Esophagus muscularis mucosa (tissue), 4 donors: ENCODE results near the gene RNASE2. TPM values are rescaled to one million over a fixed set of nuclear protein-coding genes. Genes with fewer than 3 reads are reported as not detected.

Experiments
- DNase-seq: peaks from one replicate; pipeline ENCODE4 v3.0.0-alpha.2; 2017; ENCODE audit errors: extremely low spot score
- H3K27ac ChIP-seq, 4 donors: fragments of 200-600 bp; sonication (generic); replicated peaks in 1 of 4; 1 replicate in 3 of 4; 2 replicates in 1 of 4; pipeline ENCODE4 v1.5.1; 2016 to 2019; ENCODE audit warnings: mild to moderate bottlenecking in 1 of 4
- H3K27me3 ChIP-seq, 4 donors: fragments of 200-600 bp; sonication (generic); one replicate each; pipeline versions ENCODE4 v1.5.1 to v1.6.0; 2016 to 2019
- H3K36me3 ChIP-seq, 4 donors: fragments of 200-600 bp; sonication (generic); one replicate each; pipeline ENCODE4 v1.5.1; 2016 to 2019
- H3K4me1 ChIP-seq, 4 donors: fragments of 200-600 bp; sonication (generic); one replicate each; pipeline ENCODE4 v1.5.1; 2016 to 2019
- H3K4me3 ChIP-seq, 4 donors: fragments of 200-600 bp; sonication (generic); 1 replicate in 2 of 4; 2 replicates in 2 of 4; pipeline ENCODE4 v1.5.1; 2016 to 2019; ENCODE audit warnings: mild to moderate bottlenecking in 4 of 4, moderate library complexity in 1 of 4
- H3K9me3 ChIP-seq, 4 donors: fragments of 200-600 bp; sonication (generic); 1 replicate in 3 of 4; 2 replicates in 1 of 4; pipeline ENCODE4 v1.5.1; 2016 to 2019
- CTCF ChIP-seq, 3 experiments: fragments of 200-600 bp in 2 of 3; fragments of 450-650 bp in 1 of 3; sonication (generic) in 2 of 3; IDR thresholded peaks; one replicate each; pipeline ENCODE4 v1.5.1; 2017 to 2019; ENCODE audit warnings: antibody characterized with exemption in 3 of 3, mild to moderate bottlenecking in 2 of 3, moderate library complexity in 1 of 3
- EP300 ChIP-seq: sonication (generic); formaldehyde crosslinking; IDR thresholded peaks from one replicate; pipeline ENCODE4 v1.6.1; 2017; ENCODE audit warnings: antibody characterized with exemption
- POLR2A ChIP-seq: fragments of 450-650 bp; IDR thresholded peaks from one replicate; pipeline ENCODE4 v1.6.1; 2017; ENCODE audit warnings: antibody characterized with exemption, moderate library complexity, mild to moderate bottlenecking, low read depth
- POLR2AphosphoS5 ChIP-seq, 2 donors: sonication (generic); formaldehyde crosslinking; IDR thresholded peaks; one replicate each; pipeline ENCODE4 v1.6.1; 2017; ENCODE audit warnings: antibody characterized with exemption in 2 of 2
- WGBS: methylation state at CpG from one replicate; pipeline ENCODE4 v1.1.5; 2018; 5-methylcytosine and 5-hydroxymethylcytosine counted together
- intact Hi-C: fragments of 100-400 bp; cut with DNase I; formaldehyde crosslinking; loops from one replicate; pipeline ENCODE4 v1.15.1; 2023
- small RNA-seq, 3 donors: library from RNA; depleted of rRNA; stranded (forward); fragments of <200 nt; gene quantifications; one replicate each; pipeline ENCODE3, GENCODE V24; 2016
- total RNA-seq, 4 donors: library from RNA; depleted of rRNA; stranded (reverse); fragments of >200 nt; gene quantifications; one replicate each; pipeline versions ENCODE4 v1.1.0 to v1.2.1, GENCODE V29; 2016

The RNASE2 gene
- total RNA-seq, 4 donors from 2014 or later = 1.7 to 3.8 (median 2.1) TPM; not detected in 1

DNA sequence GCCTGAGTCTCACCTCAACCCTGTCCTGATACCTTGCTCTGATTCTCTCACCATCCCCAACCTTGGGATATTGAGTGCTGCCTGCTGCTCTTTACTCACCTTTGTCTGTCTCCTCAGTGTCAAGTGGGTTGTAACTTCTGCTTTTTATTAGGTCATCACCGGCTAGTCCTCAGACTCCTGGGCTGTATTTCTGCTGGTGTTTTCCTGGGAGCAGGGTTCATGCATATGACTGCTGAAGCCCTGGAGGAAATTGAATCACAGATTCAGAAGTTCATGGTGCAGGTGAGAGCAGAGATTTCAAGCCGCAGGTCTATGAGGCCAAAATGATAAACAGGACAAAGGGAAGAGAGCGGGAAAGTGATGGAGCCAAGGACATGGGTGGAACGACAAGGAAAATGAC lies 44.3 kb downstream of the RNASE2 start:
- no peak for DNase-seq
- intact Hi-C loops = no loop called here

DNA sequence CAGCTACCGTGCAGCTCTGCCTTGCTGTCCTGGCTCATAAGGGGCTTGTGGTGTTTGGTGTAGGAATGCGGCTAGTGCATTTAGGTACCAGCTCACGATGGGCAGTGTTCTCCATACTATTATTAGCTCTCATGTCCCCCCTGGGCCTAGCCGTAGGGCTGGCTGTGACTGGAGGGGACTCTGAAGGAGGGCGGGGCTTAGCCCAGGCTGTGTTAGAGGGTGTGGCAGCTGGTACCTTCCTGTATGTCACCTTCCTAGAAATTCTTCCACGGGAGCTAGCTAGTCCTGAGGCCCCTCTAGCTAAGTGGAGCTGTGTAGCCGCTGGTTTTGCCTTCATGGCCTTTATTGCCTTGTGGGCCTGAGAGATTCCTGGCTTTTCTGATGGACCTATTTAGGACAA lies 45.9 kb downstream of the RNASE2 start:
- no peak for TF ChIP-seq EP300
- no peak for TF ChIP-seq CTCF (IDR thresholded peaks at IDR 0.05)
- TF ChIP-seq POLR2AphosphoS5 (IDR thresholded peaks at IDR 0.05) = no peak
- TF ChIP-seq POLR2A = no peak
- H3K4me1 ChIP-seq = no peaks in the 10 kb centered on the region
- H3K4me3 ChIP-seq = no peak overlapping the region
- no peaks in the 10 kb centered on the region for H3K27me3 ChIP-seq
- WGBS = 69% methylated on average over 5 of the region's 7 CpGs
- no peaks in the 10 kb centered on the region for H3K9me3 ChIP-seq
- peaks cover 10 to 15% (median 13%) of the 10 kb centered on the region in 4 donors for H3K36me3 ChIP-seq
- intact Hi-C loops = no loop called here
- no peak overlapping the region for H3K27ac ChIP-seq
- DNase-seq = no peak

More for the DNA sequence above, 44.3 kb downstream of the RNASE2 start:
- Histone ChIP-seq H3K36me3 (peaks cover 26 to 32% (median 29%) of the 10 kb centered on the region in 4 donors), H3K27ac (no peak overlapping the region), H3K27me3 (no peaks in the 10 kb centered on the region), H3K9me3 (no peaks in the 10 kb centered on the region), H3K4me3 (no peak overlapping the region), H3K4me1 (no peaks in the 10 kb centered on the region)
- 88% methylated on average over 4 of the region's 4 CpGs for WGBS
- TF ChIP-seq CTCF (IDR thresholded peaks at IDR 0.05) = no peak

GRCh38 chr14:21003788-21004346 lies 48.6 kb downstream of the RNASE2 start:
- Histone ChIP-seq H3K4me1 (no peaks in the 10 kb centered on the region), H3K27me3 (no peaks in the 10 kb centered on the region), H3K36me3 (no peaks in the 10 kb centered on the region), H3K9me3 (no peaks in the 10 kb centered on the region), H3K27ac (no peak overlapping the region), H3K4me3 (no peak overlapping the region)
- no peak for DNase-seq
- 86% methylated on average over 14 of the region's 14 CpGs for WGBS
- TF ChIP-seq POLR2A (no peak), EP300 (no peak), POLR2AphosphoS5 (IDR thresholded peaks at IDR 0.05) (no peak), CTCF (IDR thresholded peaks at IDR 0.05) (no peak)
- intact Hi-C loops = no loop called here

Small RNAs within 50 kb of the gene (small RNA-seq; reads per million reads assigned to genes)
- 0 reads per million in 3 donors for gene RN7SL189P

Other genes starting within 250 kb of the RNASE2 start
- not detected for gene EDDM3A, start 209.6 kb upstream of the RNASE2 start, total RNA-seq
- not detected for gene EDDM3B, start 187.1 kb upstream of the RNASE2 start, total RNA-seq
- 10 to 100 TPM in 1 of 4 donors, 1 to 10 TPM in 3; 5.2 to 23.9 (median 8.0) TPM for gene RNASE6, start 174.2 kb upstream of the RNASE2 start, total RNA-seq
- 100 to 1,000 TPM; 270 to 766 (median 341) TPM for gene RNASE1, start 152.6 kb upstream of the RNASE2 start, total RNA-seq
- under 1 TPM in 2 of 4 donors, not detected in 2; 0.52 to 0.83 TPM for gene RNASE3, start 64.1 kb upstream of the RNASE2 start, total RNA-seq
- 10 to 100 TPM; 39.8 to 57.4 (median 41.7) TPM for gene METTL17, start 34.5 kb downstream of the RNASE2 start, total RNA-seq
- not detected for gene SLC39A2, start 43.8 kb downstream of the RNASE2 start, total RNA-seq
- gene NDRG2, start 69.6 kb downstream of the RNASE2 start, total RNA-seq = 100 to 1,000 TPM; 175 to 222 (median 201) TPM
- gene TPPP2, start 74.7 kb downstream of the RNASE2 start, total RNA-seq = not detected
- not detected for gene RNASE13, start 79.3 kb downstream of the RNASE2 start, total RNA-seq
- not detected for gene RNASE7, start 86.9 kb downstream of the RNASE2 start, total RNA-seq
- not detected for gene RNASE8, start 102.3 kb downstream of the RNASE2 start, total RNA-seq
- gene ARHGEF40, start 114.8 kb downstream of the RNASE2 start, total RNA-seq = 10 to 100 TPM; 19.4 to 47.3 (median 27.0) TPM
- 100 to 1,000 TPM in 2 of 4 donors, 10 to 100 TPM in 2; 64.4 to 116 (median 94.3) TPM for gene ZNF219, start 143.2 kb downstream of the RNASE2 start, total RNA-seq
- under 1 TPM in 1 of 4 donors, not detected in 3; 0.23 TPM for gene TMEM253, start 145.6 kb downstream of the RNASE2 start, total RNA-seq
- gene OR5AU1, start 200.6 kb downstream of the RNASE2 start, total RNA-seq = not detected